ENCODE data around the gene TRMU.

TRMU gene

GRCh38 chr22:46355996-46356471 is 20.5 kb downstream of the TRMU start:
- DNase-seq (ENCODE audit: low read depth in 2 of 2) = no peak

GRCh38 chr22:46356496-46357480 is 21.3 kb downstream of the TRMU start:
- no peak for DNase-seq (ENCODE audit: low read depth in 2 of 2)

- DNase-seq (ENCODE audit: low read depth in 2 of 2) = no peak
These were observed 22.4 kb downstream of the TRMU start for GRCh38 chr22:46357711-46358520.

- DNase-seq (ENCODE audit: low read depth in 2 of 2) = no peak
These were observed 23.3 kb downstream of the TRMU start for GRCh38 chr22:46358766-46359165.

- DNase-seq (ENCODE audit: low read depth in 2 of 2) = no peak
These were observed 23.8 kb downstream of the TRMU start for GRCh38 chr22:46359362-46359761.

GRCh38 chr22:46360097-46360496 is 24.6 kb downstream of the TRMU start:
- no peak for DNase-seq (ENCODE audit: low read depth in 2 of 2)

- no peak for DNase-seq (ENCODE audit: low read depth in 2 of 2)
These were observed 25.4 kb downstream of the TRMU start for GRCh38 chr22:46360891-46361290.

- DNase-seq (ENCODE audit: low read depth in 2 of 2) = no peak
These were observed 26.3 kb downstream of the TRMU start for GRCh38 chr22:46361826-46362202.

GRCh38 chr22:46362203-46362933 is 26.9 kb downstream of the TRMU start:
- DNase-seq (ENCODE audit: low read depth in 2 of 2) = no peak

GRCh38 chr22:46362934-46363515 is 27.5 kb downstream of the TRMU start:
- no peak for DNase-seq (ENCODE audit: low read depth in 2 of 2)

- DNase-seq (ENCODE audit: low read depth in 2 of 2) = no peak
These were observed 28.3 kb downstream of the TRMU start for GRCh38 chr22:46363611-46364321.

GRCh38 chr22:46364341-46365165 is 29.0 kb downstream of the TRMU start:
- DNase-seq (ENCODE audit: low read depth in 2 of 2) = no peak

GRCh38 chr22:46365166-46365624 is 29.7 kb downstream of the TRMU start:
- no peak for DNase-seq (ENCODE audit: low read depth in 2 of 2)

- DNase-seq (ENCODE audit: low read depth in 2 of 2) = no peak
These were observed 30.8 kb downstream of the TRMU start for GRCh38 chr22:46366327-46366731.

- no peak for DNase-seq (ENCODE audit: low read depth in 2 of 2)
These were observed 31.5 kb downstream of the TRMU start for GRCh38 chr22:46366801-46367706.

GRCh38 chr22:46367707-46368191 is 32.2 kb downstream of the TRMU start:
- DNase-seq (ENCODE audit: low read depth in 2 of 2) = peak; percentile 33 to 63

- DNase-seq (ENCODE audit: low read depth in 2 of 2) = no peak
These were observed 32.9 kb downstream of the TRMU start for GRCh38 chr22:46368422-46368821.

- no peak for DNase-seq (ENCODE audit: low read depth in 2 of 2)
These were observed 33.6 kb downstream of the TRMU start for GRCh38 chr22:46368871-46369715.
